ENCODE results near the gene FLCN. TPM values are rescaled to one million over a fixed set of nuclear protein-coding genes. Genes with fewer than 3 reads are reported as not detected.

The FLCN gene
- total and polyA plus RNA-seq, 2 of the 13 experiments (the other 11 are each of a cell fraction or from before 2014, with no cell fraction given) = 16.6 to 24.9 TPM

GRCh38 chr17:17167986-17168385 lies 69.0 kb downstream of the FLCN start:
- no peak overlapping the region for H3K4me2 ChIP-seq (ENCODE audit: low read depth, low read length)
- no peak overlapping the region for H3K27ac ChIP-seq (ENCODE audit: extremely low read length, insufficient read depth, low read length)
- H2AFZ ChIP-seq (ENCODE audit: low read length) = no peak overlapping the region
- TF ChIP-seq TFDP1 (CRISPR knock-in tag; IDR thresholded peaks at IDR 0.05; ENCODE audit: borderline replicate concordance) = no peak
- TF ChIP-seq, protein P1, sequence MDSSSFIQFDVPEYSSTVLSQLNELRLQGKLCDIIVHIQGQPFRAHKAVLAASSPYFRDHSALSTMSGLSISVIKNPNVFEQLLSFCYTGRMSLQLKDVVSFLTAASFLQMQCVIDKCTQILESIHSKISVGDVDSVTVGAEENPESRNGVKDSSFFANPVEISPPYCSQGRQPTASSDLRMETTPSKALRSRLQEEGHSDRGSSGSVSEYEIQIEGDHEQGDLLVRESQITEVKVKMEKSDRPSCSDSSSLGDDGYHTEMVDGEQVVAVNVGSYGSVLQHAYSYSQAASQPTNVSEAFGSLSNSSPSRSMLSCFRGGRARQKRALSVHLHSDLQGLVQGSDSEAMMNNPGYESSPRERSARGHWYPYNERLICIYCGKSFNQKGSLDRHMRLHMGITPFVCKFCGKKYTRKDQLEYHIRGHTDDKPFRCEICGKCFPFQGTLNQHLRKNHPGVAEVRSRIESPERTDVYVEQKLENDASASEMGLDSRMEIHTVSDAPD (CRISPR knock-in tag; IDR thresholded peaks at IDR 0.05) = no peak
- TF ChIP-seq ETV6 (CRISPR knock-in tag; conservative IDR thresholded peaks at IDR 0.05) = no peak
- intact Hi-C loops (cut with micrococcal nuclease; ENCODE audit: unreplicated experiment) = no loop called here
- no TSS peak for BruUV-seq (replicated peaks)
- H4K20me1 ChIP-seq (ENCODE audit: insufficient read depth, low read length) = no peaks in the 10 kb centered on the region
- no peak overlapping the region for H3K9ac ChIP-seq (ENCODE audit: insufficient read depth, low read depth, low read length)
- no peaks in the 10 kb centered on the region for H3K9me3 ChIP-seq (ENCODE audit: low read length)
- FAIRE-seq (no peak), DNase-seq (ENCODE audit: low spot score) (no peak), ATAC-seq (0 out of 3 replicates have a peak, but pooled peaks have one; percentile 25)
- POLR2A ChIA-PET = no interaction called here
- H3K36me3 ChIP-seq (replicated peaks in 1 of 2; ENCODE audit: control insufficient read depth in 1 of 2, insufficient read depth in 2 of 2, low read length in 2 of 2) = peaks cover 13 to 52% of the 10 kb centered on the region in 2 experiments; a peak in 4 of 5 replicates
- CTCF ChIA-PET (ENCODE audit: low intra/inter-chr PET ratio, low total read pairs) = no interaction called here
- no peaks in the 10 kb centered on the region for H3K79me2 ChIP-seq (ENCODE audit: insufficient read depth, low read length)
- in situ Hi-C loops (cut with HindIII; ENCODE audit: extremely low pct_ligation_motif_present, low pct_unique_long_range_greater_than_20kb) = no loop called here
- WGBS (ENCODE audit: low lambda C conversion rate) = 95% methylated on average over 4 of the region's 10 CpGs
- no peak overlapping the region for H3K4me3 ChIP-seq (replicated peaks in 1 of 3; ENCODE audit: insufficient read depth in 1 of 3, low read depth in 2 of 3, low read length in 3 of 3)
- H3K4me1 ChIP-seq (ENCODE audit: insufficient read depth, low read length) = no peaks in the 10 kb centered on the region
- H3K27me3 ChIP-seq (ENCODE audit: control insufficient read depth in 1 of 2, insufficient read depth in 2 of 2, low read length in 2 of 2) = no peaks in the 10 kb centered on the region

- H3K27ac ChIP-seq (ENCODE audit: extremely low read length, insufficient read depth, low read length) = no peak overlapping the region
- no peaks in the 10 kb centered on the region for H4K20me1 ChIP-seq (ENCODE audit: insufficient read depth, low read length)
- no peaks in the 10 kb centered on the region for H3K9me3 ChIP-seq (ENCODE audit: low read length)
- TF ChIP-seq ZFY (CRISPR knock-in tag; IDR thresholded peaks at IDR 0.05) (no peak), ZNF274 (CRISPR knock-in tag; IDR thresholded peaks at IDR 0.05) (no peak)
- in situ Hi-C loops (cut with HindIII; ENCODE audit: extremely low pct_ligation_motif_present, low pct_unique_long_range_greater_than_20kb) (no loop called here), intact Hi-C loops (cut with micrococcal nuclease; ENCODE audit: unreplicated experiment) (no loop called here)
- no peaks in the 10 kb centered on the region for H3K4me1 ChIP-seq (ENCODE audit: insufficient read depth, low read length)
- POLR2A ChIA-PET = no interaction called here
- DNase-seq (ENCODE audit: low spot score) (no peak), ATAC-seq (no peak), FAIRE-seq (no peak)
- no TSS peak for BruUV-seq (replicated peaks)
- no peak overlapping the region for H2AFZ ChIP-seq (ENCODE audit: low read length)
- no peak overlapping the region for H3K4me3 ChIP-seq (replicated peaks in 1 of 3; ENCODE audit: insufficient read depth in 1 of 3, low read depth in 2 of 3, low read length in 3 of 3)
- WGBS (ENCODE audit: low lambda C conversion rate) = 98% methylated on average over 6 of the region's 10 CpGs
- no peak overlapping the region for H3K9ac ChIP-seq (ENCODE audit: insufficient read depth, low read depth, low read length)
- H3K27me3 ChIP-seq (ENCODE audit: control insufficient read depth in 1 of 2, insufficient read depth in 2 of 2, low read length in 2 of 2) = no peaks in the 10 kb centered on the region
- H3K36me3 ChIP-seq (replicated peaks in 1 of 2; ENCODE audit: control insufficient read depth in 1 of 2, insufficient read depth in 2 of 2, low read length in 2 of 2) = peaks cover 13 to 50% of the 10 kb centered on the region in 2 experiments; a peak in 4 of 5 replicates
- no peaks in the 10 kb centered on the region for H3K79me2 ChIP-seq (ENCODE audit: insufficient read depth, low read length)
- CTCF ChIA-PET (ENCODE audit: low intra/inter-chr PET ratio, low total read pairs) = no interaction called here
- no peak overlapping the region for H3K4me2 ChIP-seq (ENCODE audit: low read depth, low read length)
These were observed 69.6 kb downstream of the FLCN start for GRCh38 chr17:17167356-17167755.
